HepG2 (cell line): ENCODE data around the gene NEDD4L. TPM values are rescaled to one million over a fixed set of nuclear protein-coding genes. Genes with fewer than 3 reads are reported as not detected.

ENCODE experiments used
- ATAC-seq: fragments of 200-7000 bp; cut with Tn5 transposase; 3 replicates; pipeline ENCODE4 v1.9.1; 2020; ENCODE audit warnings: mild to moderate bottlenecking, moderate library complexity
- BruUV-seq: library from RNA; stranded (reverse); fragments of 400-500 nt; replicated peaks from 2 replicates; lab custom pipeline; 2021; lab: Mats Ljungman, UMichigan
- CTCF ChIA-PET: fragments of 300-600 bp; formaldehyde crosslinking; extraction: SDS; loops from one replicate; lab custom pipeline; 2021; ENCODE audit warnings: low total read pairs, inconsistent platforms, low intra/inter-chr PET ratio; lab: Yijun Ruan, JAX
- POLR2A ChIA-PET: fragments of 350-600 bp; sonication (Branson Sonifier 250); formaldehyde crosslinking; loops from one replicate; lab custom pipeline; 2020; ENCODE audit warnings: antibody characterized with exemption, inconsistent platforms; lab: Yijun Ruan, JAX
- DNase-seq: peaks from one replicate; pipeline ENCODE4 v3.0.0-alpha.2; 2015; ENCODE audit warnings: low spot score
- FAIRE-seq: peaks from 3 replicates; lab custom pipeline; 2011; peaks lifted over from hg19 to GRCh38; lab: Jason Lieb, UNC
- H2AFZ ChIP-seq: one replicate; pipeline ENCODE4 v1.6.1; 2011; ENCODE audit warnings: low read length, inconsistent platforms
- H3K27ac ChIP-seq: fragments of 300-600 bp; 3 replicates; pipeline ENCODE4 v1.8.0; 2011; ENCODE audit warnings: mixed run types, mild to moderate bottlenecking, mixed read lengths, low read length, inconsistent platforms; ENCODE audit not compliant: insufficient read depth; ENCODE audit errors: extremely low read length
- H3K27me3 ChIP-seq, 2 experiments: fragments of 200-600 bp in 1 of 2; 2 replicates in 1 of 2; 3 replicates in 1 of 2; pipeline versions ENCODE4 v1.6.0 to v1.8.0; 2011; ENCODE audit warnings: low read length in 2 of 2, mild to moderate bottlenecking in 2 of 2, moderate library complexity in 2 of 2, inconsistent platforms in 1 of 2; ENCODE audit not compliant: insufficient read depth in 2 of 2, control insufficient read depth in 1 of 2
- H3K36me3 ChIP-seq, 2 experiments: fragments of 200-600 bp in 1 of 2; replicated peaks in 1 of 2; 2 replicates in 1 of 2; 3 replicates in 1 of 2; pipeline versions ENCODE4 v1.5.1 to v1.8.0; 2011; ENCODE audit warnings: low read length in 2 of 2, inconsistent platforms in 1 of 2; ENCODE audit not compliant: insufficient read depth in 2 of 2, control insufficient read depth in 1 of 2
- H3K4me1 ChIP-seq: 2 replicates; pipeline ENCODE4 v1.5.1; 2012; ENCODE audit warnings: low read length, inconsistent platforms; ENCODE audit not compliant: insufficient read depth
- H3K4me2 ChIP-seq: 2 replicates; pipeline ENCODE4 v1.6.0; 2011; ENCODE audit warnings: low read depth, low read length, inconsistent platforms
- H3K4me3 ChIP-seq, 3 experiments: fragments of 200-600 bp in 1 of 3; sonication (generic), shearing (Covaris generic) in 1 of 3; replicated peaks in 1 of 3; 2 replicates each; pipeline ENCODE4 v1.5.1; 2011 to 2016; ENCODE audit warnings: low read length in 3 of 3, inconsistent platforms in 2 of 3, low read depth in 2 of 3, mild to moderate bottlenecking in 2 of 3, control low read depth in 1 of 3, mixed read lengths in 1 of 3; ENCODE audit not compliant: insufficient read depth in 1 of 3
- H3K79me2 ChIP-seq: one replicate; pipeline ENCODE4 v1.6.1; 2011; ENCODE audit warnings: low read length, inconsistent platforms; ENCODE audit not compliant: insufficient read depth
- H3K9ac ChIP-seq: 2 replicates; pipeline ENCODE4 v1.6.0; 2011; ENCODE audit warnings: mild to moderate bottlenecking, low read depth, low read length, inconsistent platforms; ENCODE audit not compliant: insufficient read depth
- H3K9me3 ChIP-seq: 2 replicates; pipeline ENCODE4 v1.5.1; 2012; ENCODE audit warnings: mild to moderate bottlenecking, low read length
- H4K20me1 ChIP-seq: 2 replicates; pipeline ENCODE4 v1.6.0; 2011; ENCODE audit warnings: inconsistent platforms, mild to moderate bottlenecking, low read length, moderate library complexity; ENCODE audit not compliant: insufficient read depth
- CENPT ChIP-seq: sonication (generic); formaldehyde crosslinking; IDR thresholded peaks from 2 replicates; pipeline ENCODE4 v1.8.0; 2022; ENCODE audit warnings: low read depth, mild to moderate bottlenecking, moderate library complexity, missing genetic modification reagents
- HMGXB4 ChIP-seq, 2 experiments: sonication (generic) in 1 of 2; formaldehyde crosslinking in 1 of 2; IDR thresholded peaks; 2 replicates each; pipeline versions ENCODE4 v1.4.0 to v1.6.1; 2018 to 2020; ENCODE audit warnings: missing genetic modification reagents in 2 of 2, borderline replicate concordance in 1 of 2, low read depth in 1 of 2, mild to moderate bottlenecking in 1 of 2, missing biosample characterization in 1 of 2
- KDM6A ChIP-seq: IDR thresholded peaks from 2 replicates; pipeline ENCODE4 v1.6.1; 2016; ENCODE audit warnings: low read depth
- KMT2B ChIP-seq: IDR thresholded peaks from 2 replicates; pipeline ENCODE4 v1.6.1; 2016; ENCODE audit warnings: missing genetic modification reagents, missing compliant biosample characterization
- MAF1 ChIP-seq: sonication (generic); formaldehyde crosslinking; IDR thresholded peaks from 2 replicates; pipeline ENCODE4 v1.5.0; 2020; ENCODE audit warnings: missing genetic modification reagents, borderline replicate concordance
- MAZ ChIP-seq, 2 experiments: sonication (generic) in 1 of 2; formaldehyde crosslinking in 1 of 2; IDR thresholded peaks; 2 replicates each; pipeline versions ENCODE4 v1.5.0 to v1.6.1; 2012 to 2020; ENCODE audit warnings: low read depth in 2 of 2, mild to moderate bottlenecking in 2 of 2, borderline replicate concordance in 1 of 2, improper control_type of control experiment in 1 of 2, low read length in 1 of 2, missing genetic modification reagents in 1 of 2, moderate library complexity in 1 of 2
- NPAS2 ChIP-seq: sonication (generic); formaldehyde crosslinking; IDR thresholded peaks from 2 replicates; pipeline ENCODE4 v1.8.0; 2022; ENCODE audit warnings: mild to moderate bottlenecking, missing genetic modification reagents, borderline replicate concordance
- SIX1 ChIP-seq: sonication (generic); formaldehyde crosslinking; IDR thresholded peaks from 2 replicates; pipeline ENCODE4 v1.4.0; 2020; ENCODE audit warnings: missing genetic modification reagents, borderline replicate concordance
- SRSF4 ChIP-seq: fragments of 200-400 bp; formaldehyde crosslinking; IDR thresholded peaks from one replicate; pipeline ENCODE4 v1.6.1; 2018; ENCODE audit warnings: mild to moderate bottlenecking, low read depth, low read length, moderate library complexity; ENCODE audit not compliant: poor library complexity, severe bottlenecking
- SRSF9 ChIP-seq: fragments of 200-400 bp; formaldehyde crosslinking; IDR thresholded peaks from 2 replicates; pipeline ENCODE4 v1.6.1; 2018; ENCODE audit warnings: borderline replicate concordance, mild to moderate bottlenecking, low read depth, low read length; ENCODE audit not compliant: insufficient read depth, poor library complexity, severe bottlenecking
- UBTF ChIP-seq: sonication (generic); formaldehyde crosslinking; IDR thresholded peaks from 2 replicates; pipeline ENCODE4 v1.4.0; 2020; ENCODE audit warnings: mild to moderate bottlenecking, missing genetic modification reagents
- ZBTB43 ChIP-seq: sonication (generic); formaldehyde crosslinking; conservative IDR thresholded peaks from 2 replicates; pipeline ENCODE4 v1.4.0; 2020; ENCODE audit warnings: missing genetic modification reagents
- ZBTB7A ChIP-seq: sonication (generic); formaldehyde crosslinking; IDR thresholded peaks from 2 replicates; pipeline ENCODE4 v1.8.0; 2022; ENCODE audit warnings: mild to moderate bottlenecking, missing genetic modification reagents
- ZFP1 ChIP-seq: IDR thresholded peaks from 2 replicates; pipeline ENCODE4 v1.6.1; 2016
- ZNF501 ChIP-seq: sonication (generic); formaldehyde crosslinking; IDR thresholded peaks from 2 replicates; pipeline ENCODE4 v1.5.1; 2020; ENCODE audit warnings: mild to moderate bottlenecking, moderate library complexity, missing genetic modification reagents
- ZNF567 ChIP-seq: sonication (generic); formaldehyde crosslinking; IDR thresholded peaks from 2 replicates; pipeline ENCODE4 v1.8.1; 2023; ENCODE audit warnings: mild to moderate bottlenecking, missing genetic modification reagents, borderline replicate concordance
- WGBS: methylation state at CpG from one replicate; pipeline ENCODE4 v1.1.6; 2017; ENCODE audit warnings: low lambda C conversion rate; 5-methylcytosine and 5-hydroxymethylcytosine counted together
- in situ Hi-C: cut with HindIII; loops from 2 replicates; pipeline ENCODE4 v1.10.0; 2017; ENCODE audit warnings: low pct_unique_long_range_greater_than_20kb; ENCODE audit not compliant: extremely low pct_ligation_motif_present
- intact Hi-C: fragments of 100-400 bp; cut with micrococcal nuclease; formaldehyde crosslinking; loops from one replicate; pipeline ENCODE4 v1.10.0; 2022; ENCODE audit not compliant: unreplicated experiment
- polyA plus RNA-seq, 8 experiments: library from polyadenylated mRNA; depleted of rRNA in 3 of 8; stranded (reverse) in 7 of 8; unstranded in 1 of 8; fragments of >200 nt; fragmentation: Illumina TruSeq in 4 of 8; extraction: Trizol in 4 of 8; gene quantifications; 2 replicates each; pipeline versions ENCODE4 v1.2.1 to v1.2.3, GENCODE V29; 2011 to 2016; ENCODE audit warnings: low read depth in 4 of 8, missing spikeins in 1 of 8, mixed read lengths in 1 of 8; ENCODE audit not compliant: insufficient read depth in 1 of 8
- total RNA-seq, 5 experiments: library from RNA; depleted of rRNA; stranded (reverse); fragments of >200 nt; fragmentation: Illumina TruSeq; extraction: Trizol; gene quantifications; 2 replicates each; pipeline ENCODE4 v1.2.3, GENCODE V29; 2016; ENCODE audit warnings: low read depth in 1 of 5

NEDD4L gene
- total and polyA plus RNA-seq, 2 of the 13 experiments (the other 11 are each of a cell fraction or from before 2014, with no cell fraction given) = 168 to 390 TPM

- no peak for TF ChIP-seq MAZ (IDR thresholded peaks at IDR 0.05; ENCODE audit: borderline replicate concordance, low read depth, low read length)
- no peak for TF ChIP-seq MAZ (CRISPR knock-in tag; IDR thresholded peaks at IDR 0.05; ENCODE audit: low read depth)
- TF ChIP-seq, all 625 proteins: peak for 0
Observed at GRCh38 chr18:58362829-58363271, 318.8 kb downstream of the NEDD4L start (continued).

GRCh38 chr18:58363767-58364540, 319.9 kb downstream of the NEDD4L start:
- Histone ChIP-seq H3K79me2 (no peaks in the 10 kb centered on the region), H3K36me3 (peaks cover 14 to 59% of the 10 kb centered on the region in 2 experiments), H3K4me1 (no peaks in the 10 kb centered on the region), H3K4me3 (no peak overlapping the region), H3K4me2 (no peak overlapping the region), H3K9me3 (no peaks in the 10 kb centered on the region), H3K27me3 (no peaks in the 10 kb centered on the region), H2AFZ (no peak overlapping the region), H3K9ac (no peak overlapping the region), H4K20me1 (no peaks in the 10 kb centered on the region), H3K27ac (no peak overlapping the region)
- ATAC-seq = no peak
- intact Hi-C loops (no loop called here), in situ Hi-C loops (no loop called here)
- 94% methylated on average over 6 of the region's 6 CpGs for WGBS
- no TSS peak for BruUV-seq
- DNase-seq = no peak
- ChIA-PET CTCF (no interaction called here), POLR2A (no interaction called here)
- no peak for FAIRE-seq
- TF ChIP-seq UBTF (no peak), ZBTB7A (CRISPR knock-in tag) (no peak), SRSF4 (no peak), ZBTB43 (CRISPR knock-in tag) (no peak), KDM6A (CRISPR knock-in tag) (no peak), HMGXB4 (CRISPR knock-in tag; IDR thresholded peaks at IDR 0.05; ENCODE audit: borderline replicate concordance in 1 of 2, low read depth in 1 of 2) (no peak), KMT2B (CRISPR knock-in tag) (no peak), ZNF567 (CRISPR knock-in tag) (no peak), MAF1 (CRISPR knock-in tag) (no peak), NPAS2 (CRISPR knock-in tag) (no peak), SRSF9 (no peak), ZFP1 (CRISPR knock-in tag) (no peak), ZNF501 (CRISPR knock-in tag) (no peak), CENPT (CRISPR knock-in tag) (no peak), SIX1 (CRISPR knock-in tag) (no peak)
